Ishikawa (cell line): ENCODE measurements around the gene DCTD.

Experiments
- CEBPB ChIP-seq: IDR thresholded peaks from 2 replicates; pipeline ENCODE4 v1.6.1; 2012
- EP300 ChIP-seq: IDR thresholded peaks from 2 replicates; pipeline ENCODE4 v1.6.1; 2012; ENCODE audit warnings: borderline replicate concordance
- RAD21 ChIP-seq: IDR thresholded peaks from 2 replicates; pipeline ENCODE4 v1.6.1; 2012; ENCODE audit warnings: low read depth

GRCh38 chr4:182927505-182927904, 10.3 kb upstream of the DCTD start:
- TF ChIP-seq EP300 (no peak), RAD21 (no peak), CEBPB (no peak)
